ENCODE data around the gene REEP6.

REEP6 gene

DNA sequence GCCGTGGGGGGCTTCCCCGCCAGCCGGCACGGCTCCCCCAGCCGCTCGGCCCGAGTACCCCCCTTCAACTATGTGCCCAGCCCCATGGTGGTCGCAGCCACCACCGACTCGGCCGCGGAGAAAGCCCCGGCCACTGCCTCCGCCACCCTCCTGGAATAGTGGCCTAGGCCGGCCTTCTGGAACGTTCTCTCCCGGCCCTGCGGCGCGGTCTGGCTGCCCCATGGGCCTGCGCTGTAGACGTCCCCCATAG lies 21.0 kb upstream of the REEP6 start:
- Histone ChIP-seq H3K4me3 (replicated peaks; ENCODE audit: insufficient read depth, low read length) (no peak overlapping the region), H3K27ac (replicated peaks) (no peak overlapping the region), H3K27me3 (ENCODE audit: insufficient read depth, poor library complexity, severe bottlenecking) (peaks cover 48% of the 10 kb centered on the region)
- DNase-seq (ENCODE audit: low read depth in 1 of 2, low spot score in 1 of 2): no peak
- TF ChIP-seq GABPA (IDR thresholded peaks at IDR 0.05; ENCODE audit: low read depth): no peak
- no peak for TF ChIP-seq POLR2AphosphoS5 (IDR thresholded peaks at IDR 0.05; ENCODE audit: low read depth)
- no peak for TF ChIP-seq SPI1 (IDR thresholded peaks at IDR 0.05; ENCODE audit: borderline replicate concordance, low read depth)
- TF ChIP-seq, protein P1, sequence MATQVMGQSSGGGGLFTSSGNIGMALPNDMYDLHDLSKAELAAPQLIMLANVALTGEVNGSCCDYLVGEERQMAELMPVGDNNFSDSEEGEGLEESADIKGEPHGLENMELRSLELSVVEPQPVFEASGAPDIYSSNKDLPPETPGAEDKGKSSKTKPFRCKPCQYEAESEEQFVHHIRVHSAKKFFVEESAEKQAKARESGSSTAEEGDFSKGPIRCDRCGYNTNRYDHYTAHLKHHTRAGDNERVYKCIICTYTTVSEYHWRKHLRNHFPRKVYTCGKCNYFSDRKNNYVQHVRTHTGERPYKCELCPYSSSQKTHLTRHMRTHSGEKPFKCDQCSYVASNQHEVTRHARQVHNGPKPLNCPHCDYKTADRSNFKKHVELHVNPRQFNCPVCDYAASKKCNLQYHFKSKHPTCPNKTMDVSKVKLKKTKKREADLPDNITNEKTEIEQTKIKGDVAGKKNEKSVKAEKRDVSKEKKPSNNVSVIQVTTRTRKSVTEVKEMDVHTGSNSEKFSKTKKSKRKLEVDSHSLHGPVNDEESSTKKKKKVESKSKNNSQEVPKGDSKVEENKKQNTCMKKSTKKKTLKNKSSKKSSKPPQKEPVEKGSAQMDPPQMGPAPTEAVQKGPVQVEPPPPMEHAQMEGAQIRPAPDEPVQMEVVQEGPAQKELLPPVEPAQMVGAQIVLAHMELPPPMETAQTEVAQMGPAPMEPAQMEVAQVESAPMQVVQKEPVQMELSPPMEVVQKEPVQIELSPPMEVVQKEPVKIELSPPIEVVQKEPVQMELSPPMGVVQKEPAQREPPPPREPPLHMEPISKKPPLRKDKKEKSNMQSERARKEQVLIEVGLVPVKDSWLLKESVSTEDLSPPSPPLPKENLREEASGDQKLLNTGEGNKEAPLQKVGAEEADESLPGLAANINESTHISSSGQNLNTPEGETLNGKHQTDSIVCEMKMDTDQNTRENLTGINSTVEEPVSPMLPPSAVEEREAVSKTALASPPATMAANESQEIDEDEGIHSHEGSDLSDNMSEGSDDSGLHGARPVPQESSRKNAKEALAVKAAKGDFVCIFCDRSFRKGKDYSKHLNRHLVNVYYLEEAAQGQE (IDR thresholded peaks at IDR 0.05; ENCODE audit: insufficient replicate concordance, low read depth): no peak
- TF ChIP-seq, protein P2, sequence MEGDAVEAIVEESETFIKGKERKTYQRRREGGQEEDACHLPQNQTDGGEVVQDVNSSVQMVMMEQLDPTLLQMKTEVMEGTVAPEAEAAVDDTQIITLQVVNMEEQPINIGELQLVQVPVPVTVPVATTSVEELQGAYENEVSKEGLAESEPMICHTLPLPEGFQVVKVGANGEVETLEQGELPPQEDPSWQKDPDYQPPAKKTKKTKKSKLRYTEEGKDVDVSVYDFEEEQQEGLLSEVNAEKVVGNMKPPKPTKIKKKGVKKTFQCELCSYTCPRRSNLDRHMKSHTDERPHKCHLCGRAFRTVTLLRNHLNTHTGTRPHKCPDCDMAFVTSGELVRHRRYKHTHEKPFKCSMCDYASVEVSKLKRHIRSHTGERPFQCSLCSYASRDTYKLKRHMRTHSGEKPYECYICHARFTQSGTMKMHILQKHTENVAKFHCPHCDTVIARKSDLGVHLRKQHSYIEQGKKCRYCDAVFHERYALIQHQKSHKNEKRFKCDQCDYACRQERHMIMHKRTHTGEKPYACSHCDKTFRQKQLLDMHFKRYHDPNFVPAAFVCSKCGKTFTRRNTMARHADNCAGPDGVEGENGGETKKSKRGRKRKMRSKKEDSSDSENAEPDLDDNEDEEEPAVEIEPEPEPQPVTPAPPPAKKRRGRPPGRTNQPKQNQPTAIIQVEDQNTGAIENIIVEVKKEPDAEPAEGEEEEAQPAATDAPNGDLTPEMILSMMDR (IDR thresholded peaks at IDR 0.05; ENCODE audit: insufficient read depth, low read length): no peak

DNA sequence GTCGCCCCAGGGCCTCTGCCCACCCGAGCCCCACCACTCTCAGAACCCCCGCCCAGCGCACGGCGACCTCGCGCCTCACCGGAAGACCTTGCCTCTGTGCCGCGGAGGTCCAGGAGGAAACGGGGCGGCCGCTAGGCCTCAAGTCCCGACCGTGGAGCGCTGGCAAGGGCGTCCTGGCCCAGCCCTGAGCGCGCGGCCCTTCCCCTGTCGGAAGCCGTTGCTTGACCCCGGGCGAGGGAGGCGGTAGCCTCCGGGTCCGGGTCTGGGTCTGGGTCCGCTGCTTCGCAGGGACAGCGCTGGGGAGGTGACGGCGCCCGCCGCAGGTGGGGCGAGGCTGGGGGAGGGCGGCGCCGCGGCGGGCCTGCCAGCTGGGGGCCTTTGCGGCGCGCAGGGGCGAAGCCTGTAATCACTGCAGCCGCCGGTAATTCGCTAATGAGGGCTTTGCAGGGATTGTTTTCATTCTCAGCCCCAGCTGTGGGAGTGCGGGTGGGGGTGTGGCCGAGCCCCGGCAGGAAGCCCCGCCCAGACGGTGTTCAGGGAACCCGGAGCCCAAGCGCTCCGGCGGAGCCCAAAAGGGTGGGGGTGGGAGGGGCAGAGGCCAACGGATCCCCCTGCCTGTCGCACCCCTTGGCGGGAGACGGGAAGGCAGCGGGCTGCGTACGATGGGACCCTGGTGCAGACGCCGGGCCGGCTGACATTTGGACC lies 20.5 kb upstream of the REEP6 start:
- peaks cover 48% of the 10 kb centered on the region for H3K27me3 ChIP-seq (ENCODE audit: insufficient read depth, poor library complexity, severe bottlenecking)
- DNase-seq (ENCODE audit: low read depth in 1 of 2, low spot score in 1 of 2): no peak
- TF ChIP-seq, protein P1 (IDR thresholded peaks at IDR 0.05; ENCODE audit: insufficient replicate concordance, low read depth): no peak
- no peak for TF ChIP-seq POLR2AphosphoS5 (IDR thresholded peaks at IDR 0.05; ENCODE audit: low read depth)
- TF ChIP-seq, protein P2 (IDR thresholded peaks at IDR 0.05; ENCODE audit: insufficient read depth, low read length): no peak
- H3K27ac ChIP-seq (replicated peaks): no peak overlapping the region
- H3K4me3 ChIP-seq (replicated peaks; ENCODE audit: insufficient read depth, low read length): no peak overlapping the region

DNA sequence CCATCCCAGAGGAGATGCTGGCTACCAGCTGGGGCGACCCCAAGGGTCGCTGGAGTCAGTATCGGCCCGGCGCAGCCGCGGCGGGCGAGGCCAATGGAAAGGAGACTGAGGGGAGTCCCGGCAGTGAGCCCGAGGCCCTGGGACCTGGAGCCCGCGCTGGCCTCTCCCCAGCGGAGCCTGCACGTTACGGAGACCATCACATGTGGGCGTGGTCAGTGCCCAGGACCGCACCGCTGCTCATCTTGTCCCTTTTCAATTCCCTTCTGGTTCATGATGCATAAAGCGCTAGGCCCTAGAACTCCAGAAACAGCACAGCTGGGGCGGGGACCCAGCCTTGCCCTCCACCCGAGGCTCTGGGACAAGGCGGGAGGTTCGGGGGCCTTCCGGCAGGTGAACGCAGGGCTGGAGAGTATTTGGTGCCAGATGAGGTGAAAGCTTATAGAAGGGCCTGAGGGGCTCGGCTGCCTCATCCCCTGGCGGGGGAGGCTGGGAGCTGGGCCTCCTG lies 19.9 kb upstream of the REEP6 start:
- Histone ChIP-seq H3K27me3 (ENCODE audit: insufficient read depth, poor library complexity, severe bottlenecking) (peaks cover 48% of the 10 kb centered on the region), H3K4me3 (replicated peaks; ENCODE audit: insufficient read depth, low read length) (no peak overlapping the region), H3K27ac (replicated peaks) (no peak overlapping the region)
- TF ChIP-seq, protein P1 (IDR thresholded peaks at IDR 0.05; ENCODE audit: insufficient replicate concordance, low read depth): no peak
- TF ChIP-seq POLR2AphosphoS5 (IDR thresholded peaks at IDR 0.05; ENCODE audit: low read depth) (no peak), GABPA (IDR thresholded peaks at IDR 0.05; ENCODE audit: low read depth) (no peak), SPI1 (IDR thresholded peaks at IDR 0.05; ENCODE audit: borderline replicate concordance, low read depth) (no peak)
- TF ChIP-seq, protein P2 (IDR thresholded peaks at IDR 0.05; ENCODE audit: insufficient read depth, low read length): no peak
- DNase-seq (ENCODE audit: low read depth in 1 of 2, low spot score in 1 of 2): no peak

Measured in HL-60 (cell line).